GM18526 (cell line): Measurements from ENCODE around the gene TGFBR1.

ENCODE experiments used
- POLR2A ChIP-seq: IDR thresholded peaks from 3 replicates; pipeline ENCODE4 v1.6.1; 2011; ENCODE audit not compliant: insufficient read length; ENCODE audit errors: extremely low read depth

Gene TGFBR1

GRCh38 chr9:99092643-99093491 is 12.0 kb upstream of the TGFBR1 start:
- no peak for TF ChIP-seq POLR2A

- TF ChIP-seq POLR2A, result no peak
These were observed 11.5 kb upstream of the TGFBR1 start for GRCh38 chr9:99093492-99093791.

- TF ChIP-seq POLR2A, result no peak
These were observed 9.3 kb upstream of the TGFBR1 start for GRCh38 chr9:99095565-99095964.

GRCh38 chr9:99096409-99096808 is 8.5 kb upstream of the TGFBR1 start:
- no peak for TF ChIP-seq POLR2A

GRCh38 chr9:99101271-99101670 is 3.6 kb upstream of the TGFBR1 start:
- TF ChIP-seq POLR2A, result no peak

GRCh38 chr9:99101812-99102211 is 3.1 kb upstream of the TGFBR1 start:
- TF ChIP-seq POLR2A, result no peak

GRCh38 chr9:99103054-99103895 is 1.6 kb upstream of the TGFBR1 start:
- no peak for TF ChIP-seq POLR2A

GRCh38 chr9:99103901-99104458 is 933 bp upstream of the TGFBR1 start:
- TF ChIP-seq POLR2A, result no peak

- TF ChIP-seq POLR2A, result peak; percentile 76
These were observed 485 bp downstream of the TGFBR1 start for GRCh38 chr9:99105152-99106043.

GRCh38 chr9:99106044-99106375 is 1.1 kb downstream of the TGFBR1 start:
- no peak for TF ChIP-seq POLR2A

GRCh38 chr9:99107421-99107820 is 2.5 kb downstream of the TGFBR1 start:
- no peak for TF ChIP-seq POLR2A

- TF ChIP-seq POLR2A, result no peak
These were observed 3.2 kb downstream of the TGFBR1 start for GRCh38 chr9:99108131-99108530.

- no peak for TF ChIP-seq POLR2A
These were observed 4.6 kb downstream of the TGFBR1 start for GRCh38 chr9:99109522-99109921.

- TF ChIP-seq POLR2A, result no peak
These were observed 8.0 kb downstream of the TGFBR1 start for GRCh38 chr9:99112750-99113413.
